CD8-positive, alpha-beta memory T cell (primary cell): ENCODE measurements around the gene NLK. TPM values are rescaled to one million over a fixed set of nuclear protein-coding genes. Genes with fewer than 3 reads are reported as not detected.

Source experiments
- CTCF ChIA-PET: fragments of 350-600 bp; sonication (Branson Sonifier 250); formaldehyde crosslinking; loops from one replicate; lab custom pipeline; 2021; ENCODE audit warnings: antibody characterized with exemption; lab: Charles Lee
- POLR2A ChIA-PET: fragments of 350-600 bp; sonication (Branson Sonifier 250); formaldehyde crosslinking; loops from one replicate; lab custom pipeline; 2021; ENCODE audit warnings: antibody characterized with exemption; lab: Charles Lee
- DNase-seq, 5 donors: peaks; one replicate each; pipeline versions ENCODE4 v3.0.0 to v3.0.0-alpha.2; 2020 to 2022; ENCODE audit warnings: mixed read lengths in 1 of 5
- H3K27ac ChIP-seq: one replicate; pipeline ENCODE4 v1.7.0; 2013; ENCODE audit warnings: low read depth, mild to moderate bottlenecking, low read length, moderate library complexity
- H3K27me3 ChIP-seq: 2 replicates; pipeline ENCODE4 v1.7.0; 2013; ENCODE audit warnings: low read length, mild to moderate bottlenecking; ENCODE audit not compliant: insufficient read depth, poor library complexity, severe bottlenecking
- H3K36me3 ChIP-seq: 2 replicates; pipeline ENCODE4 v1.7.0; 2013; ENCODE audit warnings: mild to moderate bottlenecking, low read length, moderate library complexity; ENCODE audit not compliant: insufficient read depth
- H3K4me1 ChIP-seq: 2 replicates; pipeline ENCODE4 v1.7.0; 2013; ENCODE audit warnings: mild to moderate bottlenecking, low read length, moderate library complexity; ENCODE audit not compliant: insufficient read depth
- H3K4me3 ChIP-seq: 2 replicates; pipeline ENCODE4 v1.7.0; 2013; ENCODE audit warnings: mild to moderate bottlenecking, low read length
- H3K9me3 ChIP-seq: 2 replicates; pipeline ENCODE4 v1.7.0; 2013; ENCODE audit warnings: mild to moderate bottlenecking, low read length
- H3K27ac Mint-ChIP-seq, 8 donors: one replicate each; pipeline ENCODE4 v1.8.0; 2020 to 2021; ENCODE audit warnings: mixed read lengths in 8 of 8, mild to moderate bottlenecking in 6 of 8, inconsistent platforms in 3 of 8, moderate library complexity in 3 of 8
- H3K27me3 Mint-ChIP-seq, 2 donors: one replicate each; pipeline ENCODE4 v1.8.0; 2020 to 2021; ENCODE audit warnings: mixed read lengths in 2 of 2, mild to moderate bottlenecking in 1 of 2, moderate library complexity in 1 of 2
- H3K36me3 Mint-ChIP-seq, 3 donors: one replicate each; pipeline ENCODE4 v1.8.0; 2020 to 2021; ENCODE audit warnings: mixed read lengths in 3 of 3, inconsistent platforms in 1 of 3, mild to moderate bottlenecking in 1 of 3
- H3K4me1 Mint-ChIP-seq, 3 donors: one replicate each; pipeline ENCODE4 v1.8.0; 2020 to 2021; ENCODE audit warnings: mixed read lengths in 3 of 3, inconsistent platforms in 1 of 3, mild to moderate bottlenecking in 1 of 3
- H3K4me3 Mint-ChIP-seq, 7 donors: one replicate each; pipeline ENCODE4 v1.8.0; 2020 to 2021; ENCODE audit warnings: mixed read lengths in 7 of 7, mild to moderate bottlenecking in 6 of 7, moderate library complexity in 4 of 7, inconsistent platforms in 2 of 7
- H3K9me3 Mint-ChIP-seq, 5 donors: one replicate each; pipeline ENCODE4 v1.8.0; 2020 to 2022; ENCODE audit warnings: mixed read lengths in 5 of 5, mild to moderate bottlenecking in 3 of 5, moderate library complexity in 2 of 5, inconsistent platforms in 1 of 5
- polyA plus RNA-seq: library from polyadenylated mRNA; unstranded; fragments of 300-500 nt; fragmentation: Illumina TruSeq; gene quantifications from one replicate; pipeline ENCODE4 v1.2.3, GENCODE V29; 2021
- total RNA-seq, 2 experiments: library from RNA; stranded (reverse); gene quantifications; one replicate each; pipeline ENCODE4 v1.2.3, GENCODE V29; 2021

NLK gene
- total and polyA plus RNA-seq, 3 experiments from 2014 or later, result 1.7 to 12.8 (median 12.0) TPM

DNA sequence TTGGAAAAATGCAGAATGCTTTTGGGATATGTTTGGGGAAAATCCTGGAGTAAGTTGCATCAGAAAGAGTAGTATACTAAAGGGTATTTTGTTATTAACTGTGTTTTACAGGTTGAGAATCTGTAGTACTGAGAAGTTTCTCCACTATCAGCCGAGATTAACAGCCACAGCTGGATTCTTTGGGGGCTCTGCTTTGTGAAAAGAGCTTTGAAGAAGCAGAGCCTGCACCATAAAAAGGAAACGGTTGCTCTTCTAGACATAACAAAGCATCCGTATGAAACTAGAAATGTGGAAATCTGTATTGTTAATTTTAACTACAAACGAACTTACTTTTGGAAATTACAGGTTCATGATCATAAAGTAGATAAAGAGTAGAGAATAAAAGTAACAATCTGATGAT, 5.3 kb downstream of the NLK start:
- POLR2A ChIA-PET, result no interaction called here
- H3K9me3 Mint-ChIP-seq, result no peaks in the 10 kb centered on the region
- CTCF ChIA-PET, result no interaction called here
- H3K4me3 Mint-ChIP-seq, result no peak overlapping the region
- no peaks in the 10 kb centered on the region for H3K27me3 Mint-ChIP-seq
- no peaks in the 10 kb centered on the region for H3K9me3 ChIP-seq
- no peaks in the 10 kb centered on the region for H3K27me3 ChIP-seq
- DNase-seq, result no peak
- H3K36me3 ChIP-seq, result no peaks in the 10 kb centered on the region
- no peak overlapping the region for H3K27ac Mint-ChIP-seq
- H3K4me1 ChIP-seq, result peaks cover 50% of the 10 kb centered on the region
- no peak overlapping the region for H3K27ac ChIP-seq
- H3K4me3 ChIP-seq, result no peak overlapping the region
- H3K36me3 Mint-ChIP-seq, result peaks cover 0 to 4% (median 3%) of the 10 kb centered on the region in 3 donors
- peaks cover 59 to 84% (median 78%) of the 10 kb centered on the region in 3 donors for H3K4me1 Mint-ChIP-seq

DNA sequence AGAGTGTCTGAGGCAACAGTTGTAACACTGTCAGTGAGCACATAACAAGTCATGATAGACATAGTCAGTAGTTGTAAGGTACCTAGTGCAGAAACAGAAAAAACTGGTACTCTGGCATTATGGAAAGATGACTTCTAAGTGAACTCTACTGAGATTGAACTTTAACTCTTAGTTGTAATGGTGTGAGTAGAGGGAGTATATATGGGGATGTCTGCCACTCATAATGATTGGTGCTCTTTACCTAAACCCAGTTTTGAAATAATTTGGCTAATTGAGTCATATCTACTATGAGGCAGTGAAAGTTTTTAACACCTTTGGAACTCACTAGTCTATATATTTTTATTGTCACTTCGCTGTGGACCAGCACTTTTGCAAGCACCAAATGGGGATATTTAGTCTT, 6.6 kb downstream of the NLK start:
- H3K27me3 Mint-ChIP-seq, result no peaks in the 10 kb centered on the region
- Histone ChIP-seq H3K27me3 (no peaks in the 10 kb centered on the region), H3K27ac (no peak overlapping the region), H3K4me3 (no peak overlapping the region), H3K9me3 (no peaks in the 10 kb centered on the region), H3K36me3 (no peaks in the 10 kb centered on the region), H3K4me1 (peaks cover 42% of the 10 kb centered on the region)
- no peak overlapping the region for H3K4me3 Mint-ChIP-seq
- H3K36me3 Mint-ChIP-seq, result peaks cover 0 to 4% (median 3%) of the 10 kb centered on the region in 3 donors
- no peak overlapping the region for H3K27ac Mint-ChIP-seq
- POLR2A ChIA-PET, result no interaction called here
- CTCF ChIA-PET, result no interaction called here
- DNase-seq, result no peak
- H3K9me3 Mint-ChIP-seq, result no peaks in the 10 kb centered on the region
- peaks cover 52 to 82% (median 78%) of the 10 kb centered on the region in 3 donors for H3K4me1 Mint-ChIP-seq

DNA sequence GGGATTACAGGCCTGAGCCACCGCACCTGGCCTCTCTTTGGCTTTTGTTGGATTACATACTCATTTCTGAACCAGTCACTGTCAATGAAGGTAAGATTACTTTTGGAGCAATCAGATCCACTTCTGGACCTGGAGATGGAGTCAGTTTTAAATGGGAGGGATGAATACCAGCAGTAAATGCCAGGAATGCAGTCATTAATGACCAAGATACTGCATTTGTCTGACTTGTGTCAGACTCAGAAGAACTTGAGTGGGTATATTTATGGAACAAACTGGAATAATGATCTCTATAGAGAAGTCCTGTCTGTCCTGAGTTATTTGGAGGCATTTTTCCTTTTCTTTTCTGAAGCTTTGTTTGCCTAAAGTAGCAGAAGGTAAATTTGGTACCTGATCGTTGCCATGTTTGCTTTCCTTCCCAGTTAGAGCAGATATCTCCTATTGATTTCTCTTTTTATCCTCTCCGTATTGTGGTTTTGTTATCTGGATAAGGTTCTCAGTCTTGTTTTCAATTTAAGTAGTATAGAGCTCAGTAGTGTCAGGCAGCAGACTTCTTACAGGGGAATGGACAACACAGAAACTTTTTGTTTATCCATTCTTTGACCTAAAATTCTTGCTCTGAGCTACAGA, 10.7 kb downstream of the NLK start:
- no peak for DNase-seq
- Histone ChIP-seq H3K27me3 (no peaks in the 10 kb centered on the region), H3K27ac (no peak overlapping the region), H3K4me1 (peaks cover 4% of the 10 kb centered on the region), H3K9me3 (no peaks in the 10 kb centered on the region), H3K36me3 (no peaks in the 10 kb centered on the region), H3K4me3 (no peak overlapping the region)
- Mint-ChIP-seq H3K27ac (peak overlapping the region in 2 of 8 donors; percentile 34 to 57), H3K9me3 (no peaks in the 10 kb centered on the region), H3K4me1 (peaks cover 33 to 67% (median 58%) of the 10 kb centered on the region in 3 donors), H3K4me3 (no peak overlapping the region), H3K36me3 (peaks cover 0 to 3% (median 1%) of the 10 kb centered on the region in 3 donors), H3K27me3 (no peaks in the 10 kb centered on the region)
- POLR2A ChIA-PET, result no interaction called here
- CTCF ChIA-PET, result no interaction called here

DNA sequence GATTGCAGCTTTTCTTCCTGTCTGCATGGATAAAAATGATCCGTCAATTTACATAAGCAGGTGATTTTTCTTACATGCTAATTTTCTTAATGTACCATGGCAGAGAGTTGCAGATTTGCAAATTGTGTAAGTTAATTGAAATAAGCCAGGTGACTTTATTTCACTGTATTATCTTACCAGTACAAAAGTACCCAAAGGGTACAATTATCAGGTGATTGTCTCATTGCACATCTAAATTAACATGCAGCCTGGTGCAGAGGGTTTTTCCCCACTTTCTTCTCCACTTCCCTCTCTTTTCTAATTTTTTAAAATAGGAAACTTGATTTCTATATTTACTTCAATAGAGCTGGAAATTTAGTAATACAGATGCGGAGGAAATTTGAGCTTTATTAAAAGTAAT, 11.2 kb downstream of the NLK start:
- Histone ChIP-seq H3K27ac (no peak overlapping the region), H3K36me3 (no peaks in the 10 kb centered on the region), H3K4me1 (peaks cover 4% of the 10 kb centered on the region), H3K9me3 (no peaks in the 10 kb centered on the region), H3K4me3 (no peak overlapping the region), H3K27me3 (no peaks in the 10 kb centered on the region)
- no peak for DNase-seq
- POLR2A ChIA-PET, result no interaction called here
- Mint-ChIP-seq H3K27ac (no peak overlapping the region), H3K9me3 (no peaks in the 10 kb centered on the region), H3K4me1 (peaks cover 33 to 64% (median 57%) of the 10 kb centered on the region in 3 donors), H3K36me3 (peaks cover 0 to 1% (median 1%) of the 10 kb centered on the region in 3 donors), H3K4me3 (no peak overlapping the region), H3K27me3 (no peaks in the 10 kb centered on the region)
- CTCF ChIA-PET, result no interaction called here

DNA sequence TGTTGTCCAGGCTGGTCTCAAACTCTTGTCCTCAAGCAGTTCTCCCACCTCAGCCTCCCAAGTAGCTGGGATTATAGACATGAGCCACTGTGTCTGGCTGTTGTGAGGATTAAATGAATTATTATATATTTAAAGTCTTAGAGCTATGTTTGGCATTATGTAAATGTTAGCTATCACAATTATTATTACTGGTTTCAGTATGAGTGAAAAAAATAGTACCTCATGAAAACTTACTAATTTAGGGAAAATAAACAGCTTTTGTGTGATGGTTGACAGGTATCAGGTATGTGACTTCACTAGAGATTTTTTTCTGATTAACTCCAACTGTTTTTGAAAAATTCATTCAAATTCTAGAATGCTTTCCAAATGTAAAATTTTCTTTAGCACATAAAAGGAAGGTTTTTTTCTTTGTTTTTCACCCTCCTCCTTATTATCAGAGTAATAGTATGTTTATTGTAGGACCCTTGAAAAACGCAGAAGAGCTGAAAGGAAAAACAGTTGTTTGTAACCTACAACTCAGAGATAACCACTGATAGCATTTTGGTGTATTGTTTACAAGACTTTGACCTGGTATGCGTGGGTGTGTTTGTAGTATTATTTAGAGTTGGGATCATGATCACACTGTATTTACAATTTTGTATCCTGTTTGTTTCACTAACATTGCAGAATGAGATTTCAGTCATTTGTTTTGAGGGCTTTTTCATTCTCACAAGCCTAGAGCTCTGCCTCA, 13.2 kb downstream of the NLK start:
- Mint-ChIP-seq H3K27me3 (no peaks in the 10 kb centered on the region), H3K27ac (peak overlapping the region in 1 of 8 donors; percentile 1), H3K9me3 (no peaks in the 10 kb centered on the region), H3K4me3 (no peak overlapping the region), H3K4me1 (peaks cover 27 to 57% (median 42%) of the 10 kb centered on the region in 3 donors), H3K36me3 (no peaks in the 10 kb centered on the region)
- ChIA-PET POLR2A (interaction anchor here (1.8 kb wide), 1 partner anchor 15 kb away, joined by 5 read pairs; no protein-coding TSS in a partner anchor), CTCF (no interaction called here)
- Histone ChIP-seq H3K9me3 (no peaks in the 10 kb centered on the region), H3K27ac (no peak overlapping the region), H3K36me3 (no peaks in the 10 kb centered on the region), H3K27me3 (no peaks in the 10 kb centered on the region), H3K4me3 (no peak overlapping the region), H3K4me1 (peaks cover 4% of the 10 kb centered on the region)
- no peak for DNase-seq

DNA sequence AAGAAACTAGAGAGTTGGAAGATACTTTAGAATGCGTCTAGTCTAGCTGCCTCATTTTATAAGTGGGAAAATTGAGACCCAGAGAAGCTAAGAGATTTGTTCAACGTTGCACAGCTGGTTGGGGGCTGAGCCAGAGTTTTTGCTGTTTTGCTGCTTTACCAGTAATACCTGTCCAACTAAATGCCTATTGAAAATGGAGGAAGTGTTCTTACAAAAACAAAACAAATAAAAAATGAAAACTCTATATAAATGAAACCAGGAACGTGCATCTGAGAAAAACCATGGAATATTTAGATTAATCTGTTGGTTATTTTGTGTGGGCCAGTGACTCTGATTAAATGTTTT, 13.8 kb downstream of the NLK start:
- Histone ChIP-seq H3K9me3 (no peaks in the 10 kb centered on the region), H3K36me3 (no peaks in the 10 kb centered on the region), H3K27me3 (no peaks in the 10 kb centered on the region), H3K4me3 (no peak overlapping the region), H3K4me1 (peaks cover 4% of the 10 kb centered on the region), H3K27ac (no peak overlapping the region)
- DNase-seq, result no peak
- ChIA-PET POLR2A (interaction anchor here (1.8 kb wide), 1 partner anchor 15 kb away, joined by 5 read pairs; no protein-coding TSS in a partner anchor), CTCF (interaction anchor here (1.2 kb wide), 1 partner anchor 17 kb away, joined by 3 read pairs; no protein-coding TSS in a partner anchor)
- Mint-ChIP-seq H3K27me3 (no peaks in the 10 kb centered on the region), H3K27ac (peak overlapping the region in 1 of 8 donors; percentile 1), H3K4me1 (peaks cover 28 to 61% (median 45%) of the 10 kb centered on the region in 3 donors), H3K4me3 (no peak overlapping the region), H3K36me3 (no peaks in the 10 kb centered on the region), H3K9me3 (no peaks in the 10 kb centered on the region)

DNA sequence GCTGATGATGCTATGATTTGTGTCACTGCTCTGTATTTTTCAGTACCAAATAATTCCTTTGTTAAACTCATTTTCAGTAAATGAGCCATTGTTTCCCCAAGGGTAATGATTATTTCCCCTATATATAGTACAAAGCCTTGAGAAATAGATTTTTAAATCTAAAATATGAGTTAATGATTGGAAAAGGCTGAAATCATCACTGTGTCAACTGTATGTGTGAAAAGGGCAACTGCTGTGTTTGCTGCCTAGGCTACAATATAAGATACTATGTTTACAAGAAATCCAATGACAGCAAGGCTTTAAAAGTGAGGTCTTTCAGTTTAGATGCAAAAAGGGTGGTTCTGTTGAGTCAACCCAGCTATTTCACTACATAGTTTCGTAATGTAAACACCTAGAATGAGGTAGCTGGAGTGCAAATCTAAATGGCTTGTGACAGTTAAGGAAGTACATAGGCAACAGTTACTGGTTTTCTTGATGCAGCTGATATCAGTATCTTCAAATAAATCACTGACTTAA, 15.3 kb downstream of the NLK start:
- Mint-ChIP-seq H3K9me3 (no peaks in the 10 kb centered on the region), H3K4me3 (no peak overlapping the region), H3K4me1 (peaks cover 31 to 59% (median 42%) of the 10 kb centered on the region in 3 donors), H3K27me3 (no peaks in the 10 kb centered on the region), H3K36me3 (no peaks in the 10 kb centered on the region), H3K27ac (peak overlapping the region in 1 of 8 donors; percentile 57)
- peaks cover 4% of the 10 kb centered on the region for H3K4me1 ChIP-seq
- no peak overlapping the region for H3K4me3 ChIP-seq
- no peaks in the 10 kb centered on the region for H3K36me3 ChIP-seq
- H3K27me3 ChIP-seq, result no peaks in the 10 kb centered on the region
- H3K27ac ChIP-seq, result no peak overlapping the region
- H3K9me3 ChIP-seq, result no peaks in the 10 kb centered on the region
- ChIA-PET POLR2A (no interaction called here), CTCF (interaction anchor here (1.2 kb wide), 1 partner anchor 19 kb away, joined by 3 read pairs; no protein-coding TSS in a partner anchor)
- no peak for DNase-seq

DNA sequence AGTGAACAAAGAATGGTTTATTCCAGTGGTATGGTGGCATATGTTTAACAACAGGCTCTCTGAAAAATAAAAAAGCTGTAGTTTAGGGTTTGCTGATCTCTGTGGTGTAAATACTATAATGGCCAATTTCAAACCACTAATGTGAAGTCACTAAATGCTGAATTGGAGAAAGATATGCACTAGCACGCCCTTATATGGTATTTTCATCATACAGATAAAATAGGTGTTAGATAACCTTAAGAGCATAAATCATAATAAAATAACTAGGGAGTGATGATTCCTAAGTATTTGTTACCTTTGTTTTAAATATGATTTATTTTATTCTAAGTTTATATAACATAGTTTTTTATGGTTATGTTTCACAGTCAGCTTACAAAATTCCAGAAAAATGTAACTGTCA, 17.2 kb downstream of the NLK start:
- H3K36me3 ChIP-seq, result no peaks in the 10 kb centered on the region
- no peaks in the 10 kb centered on the region for H3K36me3 Mint-ChIP-seq
- H3K4me3 ChIP-seq, result no peak overlapping the region
- H3K4me3 Mint-ChIP-seq, result no peak overlapping the region
- ChIA-PET POLR2A (no interaction called here), CTCF (no interaction called here)
- H3K9me3 ChIP-seq, result no peaks in the 10 kb centered on the region
- DNase-seq, result no peak
- H3K27ac Mint-ChIP-seq, result no peak overlapping the region
- peaks cover 32 to 57% (median 38%) of the 10 kb centered on the region in 3 donors for H3K4me1 Mint-ChIP-seq
- no peaks in the 10 kb centered on the region for H3K9me3 Mint-ChIP-seq
- no peaks in the 10 kb centered on the region for H3K27me3 ChIP-seq
- no peak overlapping the region for H3K27ac ChIP-seq
- H3K4me1 ChIP-seq, result no peaks in the 10 kb centered on the region
- no peaks in the 10 kb centered on the region for H3K27me3 Mint-ChIP-seq
